Measurements from ENCODE around the gene PCDH1. TPM values are rescaled to one million over a fixed set of nuclear protein-coding genes. Genes with fewer than 3 reads are reported as not detected.

The PCDH1 gene
- total RNA-seq, 1 experiment from 2014 or later = 127 TPM

DNA sequence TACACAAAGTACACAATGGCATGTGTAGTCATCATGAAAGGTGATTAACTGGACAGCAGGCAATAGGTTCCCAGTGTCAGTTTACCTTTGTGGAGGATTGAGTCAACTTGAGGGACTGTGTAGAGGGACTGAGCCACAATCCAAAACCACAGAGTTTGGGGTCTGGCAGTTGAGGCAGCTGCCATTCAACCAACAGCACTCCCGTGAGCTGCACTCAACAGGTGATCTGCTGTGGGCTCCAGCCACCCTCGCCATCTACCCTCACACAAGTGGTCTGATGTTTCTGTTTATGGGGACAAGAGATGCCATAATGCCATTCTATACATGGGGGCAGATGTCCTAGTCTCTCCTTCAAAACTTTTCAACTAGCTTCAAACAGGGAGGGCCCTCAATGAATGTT, 42.6 kb upstream of the PCDH1 start:
- Histone ChIP-seq H2BK5ac (ENCODE audit: insufficient read length, low read length) (no peak overlapping the region), H4K5ac (ENCODE audit: insufficient read length, low read depth, low read length) (no peak overlapping the region), H2BK120ac (ENCODE audit: low read depth, low read length, poor library complexity, severe bottlenecking) (no peak overlapping the region), H3K79me1 (ENCODE audit: insufficient read depth, low read depth, low read length, poor library complexity, severe bottlenecking) (peaks cover 3% of the 10 kb centered on the region), H4K91ac (ENCODE audit: insufficient read length, low read depth, low read length) (no peak overlapping the region), H2BK20ac (ENCODE audit: low read depth, low read length, poor library complexity, severe bottlenecking) (no peak overlapping the region), H3K56ac (ENCODE audit: insufficient read length, low read depth, low read length) (no peak overlapping the region), H3K4ac (ENCODE audit: low read depth, low read length) (no peak overlapping the region), H3T11ph (ENCODE audit: low read length) (no peak overlapping the region), H3K18ac (ENCODE audit: insufficient read length, low read depth, low read length) (no peak overlapping the region), H3K9ac (ENCODE audit: extremely low read depth, insufficient read length, low read length) (no peak overlapping the region), H3K23ac (ENCODE audit: insufficient read length, low read depth, low read length) (no peak overlapping the region), H2BK12ac (ENCODE audit: insufficient read length, low read depth, low read length) (no peak overlapping the region), H4K8ac (replicated peaks; ENCODE audit: insufficient read length, low read depth, low read length) (no peak overlapping the region), H4K20me1 (ENCODE audit: control insufficient read depth, insufficient read depth, insufficient read length) (no peaks in the 10 kb centered on the region), H3K27me3 (ENCODE audit: insufficient read depth, low read length) (no peaks in the 10 kb centered on the region), H3K9me3 (ENCODE audit: control insufficient read depth, low read depth, low read length) (no peaks in the 10 kb centered on the region), H2AK5ac (ENCODE audit: insufficient read length, low read length) (no peak overlapping the region), H3K23me2 (ENCODE audit: insufficient read length, low read depth, low read length, poor library complexity, severe bottlenecking) (peaks cover 8% of the 10 kb centered on the region), H3K27ac (ENCODE audit: insufficient read length, low read depth, low read length) (no peak overlapping the region), H3K79me2 (ENCODE audit: insufficient read depth, low read length) (peaks cover 3% of the 10 kb centered on the region; the same call in 1 of the 2 replicates), H2AFZ (ENCODE audit: low read length) (no peak overlapping the region), H2BK15ac (ENCODE audit: low read depth, low read length) (no peak overlapping the region), H3K14ac (ENCODE audit: insufficient read depth, low read length) (no peak overlapping the region), H3K4me2 (ENCODE audit: insufficient read depth, insufficient read length, low read length) (no peak overlapping the region), H3K4me1 (ENCODE audit: insufficient read depth, low read length) (0 out of 2 replicates have a peak, but pooled peaks cover 3% of the 10 kb centered on the region)
- H3K4me1 Mint-ChIP-seq = peaks cover 17 to 26% of the 10 kb centered on the region in 2 experiments
- no peak for TF ChIP-seq CTCF (conservative IDR thresholded peaks at IDR 0.05)
- no peak overlapping the region for H3K4me3 Mint-ChIP-seq
- H3K9me3 Mint-ChIP-seq = no peaks in the 10 kb centered on the region
- peaks cover 15% of the 10 kb centered on the region for H3K27me3 Mint-ChIP-seq (ENCODE audit: low read depth)
- no peak overlapping the region for H3K27ac Mint-ChIP-seq
- DNase-seq = no peak
- H3K36me3 Mint-ChIP-seq (ENCODE audit: insufficient read depth in 1 of 3, low read depth in 3 of 3) = peaks cover 6 to 14% (median 10%) of the 10 kb centered on the region in 3 experiments; a peak in 6 of 7 replicates
- no CpG with 5 or more reads among the region's 2 CpGs for WGBS (ENCODE audit: extremely low coverage, insufficient read length, low lambda C conversion rate)

Measured in H9 (cell line).